ENCODE results near the gene CHST6. TPM values are rescaled to one million over a fixed set of nuclear protein-coding genes. Genes with fewer than 3 reads are reported as not detected.
"Not testable (repeated sequence)": the region's sequence is repeated elsewhere in the genome, so short reads cannot be mapped to it uniquely, and the experiment has no call there.

CHST6 gene
- total and polyA plus RNA-seq, 2 donors from 2014 or later = 0.04 to 0.79 TPM

- Histone ChIP-seq H3K27ac (ENCODE audit: low read depth in 2 of 2, low read length in 2 of 2) (peak within 1 kb of the TSS; percentile 96 to 99), H3K4me3 (ENCODE audit: low read length in 3 of 3) (peak within 1 kb of the TSS; percentile 81 to 99 (median 93)), H3K4me1 (ENCODE audit: control insufficient read depth in 2 of 3, insufficient read depth in 2 of 3, low read depth in 1 of 3, low read length in 3 of 3) (peaks cover 0 to 6% (median 5%) of the 10 kb centered on the region in 3 donors), H3K36me3 (ENCODE audit: control insufficient read depth in 2 of 3, insufficient read depth in 3 of 3, low read length in 3 of 3) (no peaks in the 10 kb centered on the region), H3K27me3 (ENCODE audit: control insufficient read depth, insufficient read depth, low read length) (no peaks in the 10 kb centered on the region), H3K9ac (ENCODE audit: low read length in 3 of 3) (peak within 1 kb of the TSS; percentile 88 to 97 (median 92)), H3K9me3 (ENCODE audit: control insufficient read depth in 2 of 3, insufficient read depth in 1 of 3, low read length in 3 of 3) (no peaks in the 10 kb centered on the region)
- intact Hi-C loops (cut with DNase I) = no loop called here
- peak; percentile 96 to 99 (median 98) for DNase-seq
- FAIRE-seq = no peak
- TF ChIP-seq, protein P1, sequence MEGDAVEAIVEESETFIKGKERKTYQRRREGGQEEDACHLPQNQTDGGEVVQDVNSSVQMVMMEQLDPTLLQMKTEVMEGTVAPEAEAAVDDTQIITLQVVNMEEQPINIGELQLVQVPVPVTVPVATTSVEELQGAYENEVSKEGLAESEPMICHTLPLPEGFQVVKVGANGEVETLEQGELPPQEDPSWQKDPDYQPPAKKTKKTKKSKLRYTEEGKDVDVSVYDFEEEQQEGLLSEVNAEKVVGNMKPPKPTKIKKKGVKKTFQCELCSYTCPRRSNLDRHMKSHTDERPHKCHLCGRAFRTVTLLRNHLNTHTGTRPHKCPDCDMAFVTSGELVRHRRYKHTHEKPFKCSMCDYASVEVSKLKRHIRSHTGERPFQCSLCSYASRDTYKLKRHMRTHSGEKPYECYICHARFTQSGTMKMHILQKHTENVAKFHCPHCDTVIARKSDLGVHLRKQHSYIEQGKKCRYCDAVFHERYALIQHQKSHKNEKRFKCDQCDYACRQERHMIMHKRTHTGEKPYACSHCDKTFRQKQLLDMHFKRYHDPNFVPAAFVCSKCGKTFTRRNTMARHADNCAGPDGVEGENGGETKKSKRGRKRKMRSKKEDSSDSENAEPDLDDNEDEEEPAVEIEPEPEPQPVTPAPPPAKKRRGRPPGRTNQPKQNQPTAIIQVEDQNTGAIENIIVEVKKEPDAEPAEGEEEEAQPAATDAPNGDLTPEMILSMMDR (IDR thresholded peaks at IDR 0.05; ENCODE audit: borderline replicate concordance, extremely low read depth, insufficient read depth) = no peak
Observed at GRCh38 chr16:75432828-75433731, 62.2 kb downstream of the CHST6 start, which contains the start of gene CFDP1. Gene CFDP1, minus strand, starts transcription at chr16:75433503. Its CDS starts 151 bp downstream, at chr16:75433352.

DNA sequence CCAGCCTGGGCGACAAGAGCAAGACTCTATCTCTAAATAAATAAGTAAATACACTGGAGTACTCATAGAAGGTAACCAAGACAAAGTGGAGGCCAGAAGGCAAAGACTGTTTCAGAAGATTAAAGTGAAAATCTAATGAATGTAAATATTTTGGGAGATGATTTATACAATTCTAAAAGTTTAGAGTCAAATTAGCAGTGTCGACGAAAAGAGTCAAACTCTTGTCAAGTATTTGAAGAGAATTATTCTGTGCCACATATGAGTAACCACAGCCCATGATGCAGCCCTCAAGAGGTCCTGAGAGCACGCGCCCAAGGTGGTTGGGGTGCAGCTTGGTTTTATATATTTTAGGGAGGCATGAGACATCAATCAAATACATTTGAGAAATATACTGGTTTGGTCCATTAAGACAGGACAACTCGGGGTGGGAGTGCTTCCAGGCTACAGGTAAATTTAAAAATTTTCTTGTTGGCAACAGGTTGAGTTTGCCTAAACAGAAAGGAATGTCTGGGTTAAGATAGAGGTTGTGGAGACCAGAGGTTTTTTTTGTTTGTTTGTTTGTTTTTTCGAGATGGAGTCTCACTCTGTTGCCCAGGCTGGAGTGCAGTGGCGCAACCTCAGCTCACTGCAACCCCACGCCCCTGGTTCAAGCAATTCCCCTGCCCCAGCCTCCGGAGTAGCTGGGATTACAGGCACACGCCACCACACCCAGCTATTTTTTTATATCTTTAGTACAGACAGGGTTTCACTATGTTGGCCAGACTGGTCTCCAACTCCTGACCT lies 65.4 kb downstream of the CHST6 start:
- Histone ChIP-seq H3K27me3 (ENCODE audit: control insufficient read depth, insufficient read depth, low read length) (no peaks in the 10 kb centered on the region), H3K36me3 (ENCODE audit: control insufficient read depth in 2 of 3, insufficient read depth in 3 of 3, low read length in 3 of 3) (no peaks in the 10 kb centered on the region), H3K4me1 (ENCODE audit: control insufficient read depth in 2 of 3, insufficient read depth in 2 of 3, low read depth in 1 of 3, low read length in 3 of 3) (peaks cover 0 to 7% (median 6%) of the 10 kb centered on the region in 3 donors), H3K9me3 (ENCODE audit: control insufficient read depth in 2 of 3, insufficient read depth in 1 of 3, low read length in 3 of 3) (no peaks in the 10 kb centered on the region), H3K27ac (ENCODE audit: low read depth in 2 of 2, low read length in 2 of 2) (no peak overlapping the region), H3K9ac (ENCODE audit: low read length in 3 of 3) (no peak overlapping the region), H3K4me3 (ENCODE audit: low read length in 3 of 3) (no peak overlapping the region)
- DNase-seq (no peak), FAIRE-seq (no peak)
- TF ChIP-seq, protein P1 (IDR thresholded peaks at IDR 0.05; ENCODE audit: borderline replicate concordance, extremely low read depth, insufficient read depth) = no peak
- intact Hi-C loops (cut with DNase I) = no loop called here

DNA sequence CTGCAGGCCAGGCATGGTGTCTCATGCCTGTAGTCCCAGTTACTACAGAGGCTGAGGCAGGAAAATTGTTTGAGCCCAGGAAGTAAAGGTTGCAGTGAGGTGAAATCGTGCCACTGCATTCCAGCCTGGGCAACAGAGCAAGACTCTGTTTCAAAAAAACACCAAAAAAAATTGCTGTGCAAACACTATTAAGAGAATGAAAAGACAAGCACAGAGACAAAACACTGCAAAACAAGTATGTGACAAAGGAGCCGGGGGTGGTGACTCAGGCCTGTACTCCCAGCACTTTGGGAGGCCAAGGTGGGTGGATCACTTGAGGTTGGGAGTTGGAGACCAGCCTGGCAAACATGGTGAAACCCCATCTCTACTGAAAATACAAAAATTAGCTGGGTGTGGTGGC lies 68.7 kb downstream of the CHST6 start:
- FAIRE-seq = not testable (repeated sequence)

DNA sequence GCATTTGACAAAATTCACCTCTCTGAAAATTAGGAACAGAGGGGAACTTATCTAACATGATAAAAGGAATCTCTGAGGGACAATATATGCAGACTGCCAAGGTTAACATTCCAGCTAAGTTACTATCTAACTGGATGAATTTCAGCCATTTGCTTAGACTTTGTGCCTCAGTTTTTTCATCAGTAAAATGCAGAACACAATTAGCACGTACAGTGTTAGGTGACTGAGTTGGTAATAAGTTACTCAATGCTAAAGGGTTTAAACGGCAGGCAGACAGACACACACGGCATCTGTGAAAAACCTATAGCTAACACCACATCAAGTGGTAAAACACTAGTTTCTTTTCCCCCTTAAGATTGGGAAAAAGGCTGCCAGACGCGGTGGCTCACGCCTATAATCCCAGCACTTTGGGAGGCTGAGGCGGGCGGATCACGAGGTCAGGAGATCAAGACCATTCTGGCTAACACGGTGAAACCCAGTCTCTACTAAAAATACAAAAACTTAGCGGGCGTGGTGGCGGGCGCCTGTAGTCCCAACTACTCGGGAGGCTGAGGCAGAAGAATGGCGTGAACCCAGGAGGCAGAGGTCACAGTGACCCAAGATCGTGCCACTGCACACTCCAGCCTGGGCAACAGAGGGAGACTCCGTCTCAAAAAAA lies 71.0 kb downstream of the CHST6 start:
- Histone ChIP-seq H3K4me1 (ENCODE audit: control insufficient read depth in 2 of 3, insufficient read depth in 2 of 3, low read depth in 1 of 3, low read length in 3 of 3) (peaks cover 0 to 13% (median 10%) of the 10 kb centered on the region in 3 donors), H3K27ac (ENCODE audit: low read depth in 2 of 2, low read length in 2 of 2) (peak overlapping the region; percentile 48 to 60), H3K4me3 (ENCODE audit: low read length in 3 of 3) (peak overlapping the region in 1 of 3 donors; percentile 40)
- H3K9ac ChIP-seq (ENCODE audit: low read length in 3 of 3); H3K27me3 ChIP-seq (ENCODE audit: control insufficient read depth, insufficient read depth, low read length); intact Hi-C loops (cut with DNase I); H3K9me3 ChIP-seq (ENCODE audit: control insufficient read depth in 2 of 3, insufficient read depth in 1 of 3, low read length in 3 of 3); H3K36me3 ChIP-seq (ENCODE audit: control insufficient read depth in 2 of 3, insufficient read depth in 3 of 3, low read length in 3 of 3): not testable (repeated sequence)
- DNase-seq (peak in 2 of 5 donors; percentile 66 to 71), FAIRE-seq (peak; percentile 33)

More for the DNA sequence above, 68.7 kb downstream of the CHST6 start:
- H3K27ac ChIP-seq (ENCODE audit: low read depth in 2 of 2, low read length in 2 of 2); H3K9me3 ChIP-seq (ENCODE audit: control insufficient read depth in 2 of 3, insufficient read depth in 1 of 3, low read length in 3 of 3); intact Hi-C loops (cut with DNase I); H3K9ac ChIP-seq (ENCODE audit: low read length in 3 of 3); DNase-seq; H3K4me1 ChIP-seq (ENCODE audit: control insufficient read depth in 2 of 3, insufficient read depth in 2 of 3, low read depth in 1 of 3, low read length in 3 of 3); H3K4me3 ChIP-seq (ENCODE audit: low read length in 3 of 3); H3K36me3 ChIP-seq (ENCODE audit: control insufficient read depth in 2 of 3, insufficient read depth in 3 of 3, low read length in 3 of 3); H3K27me3 ChIP-seq (ENCODE audit: control insufficient read depth, insufficient read depth, low read length): not testable (repeated sequence)
